ENCODE data around the gene SEMA5B.
A peak's percentile ranks its signal among the peaks of the same experiment; 100 is the strongest.

The SEMA5B gene

DNA sequence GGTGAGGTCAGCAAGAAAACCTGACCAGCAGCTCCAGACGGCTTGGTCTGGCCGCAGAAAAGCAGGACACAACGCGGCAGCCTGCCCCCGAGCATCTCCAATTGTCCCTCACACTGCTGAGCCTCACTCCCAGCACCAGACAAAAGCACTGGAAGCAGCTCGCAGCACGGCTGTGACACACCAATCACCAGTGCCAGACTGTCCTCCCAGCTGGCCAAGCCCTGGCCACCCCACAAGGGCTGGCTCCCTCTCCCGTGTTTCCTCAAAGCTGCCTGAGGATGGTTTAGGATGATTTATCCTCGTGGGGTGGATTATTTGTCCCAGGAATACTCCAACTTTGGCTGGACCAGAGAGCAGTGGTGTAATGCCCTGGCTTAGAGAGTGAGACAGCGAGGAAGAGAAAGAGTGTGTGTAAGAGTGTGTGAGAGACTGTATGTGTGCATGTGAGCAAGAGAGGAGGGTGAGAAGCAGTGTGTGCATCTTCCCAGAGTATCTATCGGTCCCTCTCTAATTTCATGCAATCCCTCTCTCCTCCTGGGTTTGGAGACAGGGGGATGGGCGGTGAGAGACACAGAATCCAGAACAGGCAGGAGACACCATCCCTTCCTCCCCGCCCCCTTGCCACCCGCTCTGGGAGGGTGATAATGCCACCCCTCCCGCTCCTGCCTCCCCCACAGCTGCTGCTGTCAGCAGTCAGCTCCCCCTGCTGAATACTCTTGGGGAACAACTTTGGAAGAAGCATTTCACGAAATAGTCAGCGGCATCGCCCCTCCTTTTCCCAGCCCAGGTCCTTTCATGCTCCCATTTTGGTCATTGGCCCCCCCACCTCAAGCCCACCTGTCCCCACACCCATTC lies 34.2 kb downstream of the SEMA5B start:
- no peak for DNase-seq

DNA sequence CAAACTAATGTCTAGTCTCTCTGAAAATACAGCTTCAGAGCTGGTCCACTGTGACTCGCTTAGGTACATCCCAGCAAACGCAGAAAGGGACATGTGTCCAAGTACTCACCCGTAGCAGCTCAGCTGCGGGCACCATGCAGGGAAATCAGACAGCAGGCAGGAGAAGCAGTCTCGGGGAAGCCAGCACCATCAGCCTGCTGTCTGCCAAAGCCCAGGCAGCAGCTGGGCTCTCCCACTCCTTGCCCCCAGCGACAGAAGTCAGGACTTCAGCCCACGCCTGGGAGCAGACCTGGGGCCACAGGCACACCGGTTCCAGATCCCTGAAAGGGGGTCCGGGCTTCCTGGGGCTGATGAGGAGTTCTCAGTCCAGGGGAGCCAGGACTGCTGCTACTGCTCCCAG lies 34.9 kb downstream of the SEMA5B start:
- DNase-seq = peak; percentile 22

DNA sequence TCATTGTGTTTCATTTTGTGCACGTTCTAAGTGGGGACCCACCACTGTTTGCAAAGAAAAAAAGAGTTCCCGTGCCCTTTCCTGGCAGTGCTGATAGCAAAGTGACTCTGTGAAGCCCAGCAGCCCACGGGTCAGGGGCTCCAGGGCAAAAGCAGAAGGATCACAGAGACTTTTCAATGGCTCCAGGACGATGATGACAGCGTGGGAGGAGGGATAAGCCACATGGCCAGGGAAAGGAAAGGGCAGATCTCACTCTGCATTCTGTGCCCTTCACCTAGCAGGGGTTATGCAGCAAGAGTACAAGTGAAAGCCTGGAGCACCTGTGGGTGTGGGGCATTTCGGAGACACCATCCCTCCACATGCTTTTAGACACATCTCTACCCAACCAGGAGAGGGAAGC lies 35.4 kb downstream of the SEMA5B start:
- DNase-seq = no peak

DNA sequence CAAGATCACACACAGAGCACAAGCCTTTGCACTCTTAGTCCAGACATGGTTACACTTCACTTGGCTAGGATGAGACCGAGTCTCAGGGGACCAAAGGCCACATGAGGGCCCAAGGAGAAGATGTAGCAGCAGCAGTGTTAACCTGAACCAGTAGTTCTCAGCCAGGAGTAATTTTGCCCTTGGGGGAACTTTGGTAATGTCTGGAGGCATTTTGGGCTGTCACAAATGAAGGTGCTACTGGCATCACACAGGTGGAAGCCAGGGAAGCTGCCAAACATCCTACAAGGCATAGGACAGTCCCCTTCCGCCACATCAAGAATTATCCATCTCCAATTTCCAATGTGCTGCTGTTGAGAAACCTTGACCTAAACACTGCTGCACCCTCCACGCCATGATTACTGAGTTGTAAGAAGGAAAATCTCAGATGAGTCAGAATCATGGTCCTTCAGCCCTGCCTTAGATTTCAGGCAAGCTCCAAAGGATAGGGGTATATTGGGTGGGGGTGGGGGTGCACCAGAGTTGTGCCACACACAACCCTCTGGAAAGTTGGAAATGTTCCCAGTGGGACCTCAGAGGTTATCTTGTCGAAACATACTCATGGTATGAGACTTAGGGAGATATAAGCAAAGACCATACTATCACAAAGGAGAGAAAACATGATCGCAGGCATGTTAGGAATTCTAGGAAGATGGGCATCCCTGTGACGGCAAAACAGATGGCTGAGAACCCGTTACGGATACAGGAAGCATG lies 36.2 kb downstream of the SEMA5B start:
- peak; percentile 12 for DNase-seq

DNA sequence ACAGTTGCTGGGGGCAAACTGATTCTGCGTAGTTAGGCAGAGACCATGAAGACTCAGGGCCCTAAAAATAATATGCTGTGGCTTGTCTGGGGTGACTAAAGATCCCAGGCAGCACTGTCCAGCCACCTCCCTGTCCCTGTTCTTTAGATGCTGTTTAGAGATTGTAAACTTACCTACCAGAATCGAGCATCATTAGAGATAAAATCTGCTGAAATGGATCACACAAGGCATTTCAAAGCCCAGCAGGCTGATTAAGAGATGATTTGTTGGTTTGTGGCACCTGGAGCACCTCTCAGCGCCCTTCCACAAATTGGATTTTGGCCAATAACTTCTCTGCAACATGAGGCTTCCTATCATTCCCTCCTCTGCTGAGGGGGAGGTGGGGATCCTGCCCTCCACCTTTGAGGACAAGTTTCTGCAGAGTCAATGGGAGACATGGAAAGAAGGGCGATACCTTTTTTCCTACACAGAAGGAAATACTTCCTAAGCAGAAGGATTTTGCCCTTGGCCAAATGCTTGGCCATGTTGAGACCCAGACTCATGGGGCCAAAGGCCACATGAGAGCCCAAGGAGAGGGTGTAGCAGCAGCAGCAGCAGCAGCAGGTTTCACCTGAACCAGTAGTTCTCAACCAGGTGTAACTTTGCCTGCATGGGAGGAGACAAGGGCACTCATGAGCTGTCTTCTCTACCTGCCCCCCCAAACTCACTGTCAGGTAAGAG lies 37.5 kb downstream of the SEMA5B start:
- DNase-seq = no peak

DNA sequence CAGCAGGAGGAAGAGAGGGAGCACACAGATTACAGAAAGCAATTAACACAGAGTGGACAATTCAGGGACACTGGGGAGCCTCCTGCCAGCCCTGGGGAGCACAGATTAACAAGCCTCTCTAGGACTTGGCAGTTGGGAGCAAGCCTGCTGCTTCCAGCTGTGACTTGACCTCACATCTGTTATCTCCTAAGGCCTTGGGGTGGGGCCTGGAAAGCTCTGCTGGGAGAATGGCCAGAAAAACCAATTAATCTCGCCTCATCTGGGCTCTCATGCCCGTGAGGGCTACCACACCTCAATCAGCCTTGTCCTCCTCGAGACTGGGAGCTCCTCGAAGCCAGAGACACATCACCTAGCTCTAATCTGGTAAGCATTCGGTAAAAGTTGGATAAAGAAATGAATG lies 39.1 kb downstream of the SEMA5B start:
- no peak for DNase-seq

DNA sequence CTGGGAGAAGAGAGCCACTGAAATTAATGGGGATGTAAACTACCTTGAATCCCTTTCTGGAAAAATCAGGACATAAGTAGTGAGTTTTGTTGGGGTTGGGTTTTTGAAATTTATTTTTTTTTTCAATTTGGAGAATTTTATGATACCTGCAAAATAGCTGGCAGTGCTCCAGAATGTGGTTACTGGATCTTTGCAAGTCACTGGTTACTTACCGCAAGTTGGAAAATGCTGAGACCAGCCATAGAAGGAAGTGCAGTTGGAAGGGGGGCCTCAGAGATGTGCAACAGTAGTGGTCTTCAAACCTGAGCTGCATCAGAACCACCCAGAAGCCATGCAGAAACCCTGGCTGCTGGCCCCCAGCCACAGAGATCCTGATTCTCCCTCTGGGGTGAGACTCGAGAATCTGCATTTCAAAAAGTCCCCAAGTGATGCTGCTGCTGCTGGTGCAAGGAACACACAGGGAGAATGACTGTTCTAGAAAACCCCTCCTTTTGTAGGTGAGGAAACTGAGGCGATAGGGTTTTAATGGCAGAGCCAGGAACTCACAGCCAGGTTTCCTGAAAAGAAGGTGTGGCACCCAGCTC lies 39.7 kb downstream of the SEMA5B start:
- DNase-seq = no peak

DNA sequence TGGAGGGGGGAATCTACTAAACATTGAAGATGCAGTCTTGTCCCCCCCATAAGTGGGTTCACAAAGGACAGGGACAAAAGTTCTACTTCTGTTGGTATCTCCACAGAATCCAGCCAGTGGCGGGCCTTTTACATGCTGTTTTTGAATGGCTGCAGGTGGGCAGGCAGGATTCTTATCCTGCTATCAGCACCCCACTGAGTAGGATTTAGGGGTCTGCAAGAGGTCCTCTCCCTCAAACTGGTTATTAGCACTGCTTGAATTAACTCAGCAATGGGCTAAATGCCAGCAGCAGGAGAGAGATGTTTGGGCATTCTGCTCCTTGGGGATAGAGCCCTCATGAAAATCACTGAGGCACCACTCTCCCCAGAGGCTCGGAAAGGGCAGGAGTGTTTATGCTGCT lies 40.3 kb downstream of the SEMA5B start:
- DNase-seq = no peak

DNA sequence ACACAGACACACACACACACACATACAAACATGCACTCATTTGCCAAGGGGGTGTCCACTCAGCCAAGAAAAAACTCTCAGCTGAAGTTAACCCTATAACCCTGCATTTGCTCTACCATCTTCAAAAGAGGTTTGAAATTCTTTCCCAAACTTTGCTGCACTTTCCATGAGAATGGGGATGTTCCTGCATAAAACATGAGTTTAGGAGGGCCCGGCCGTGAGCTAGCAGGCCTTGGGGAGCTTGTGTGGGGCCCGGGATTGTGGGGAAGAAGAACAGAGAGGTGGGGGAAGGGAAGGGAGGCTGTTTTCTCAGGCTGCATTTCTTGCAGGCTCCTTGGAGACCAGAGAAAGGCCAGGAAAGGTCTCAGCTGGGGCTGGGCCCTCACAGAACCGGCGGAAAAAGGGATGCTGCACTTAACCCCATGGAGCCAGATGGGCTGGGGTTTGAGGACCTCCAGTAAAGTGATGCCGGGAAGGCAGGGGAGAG lies 40.8 kb downstream of the SEMA5B start:
- DNase-seq = no peak

DNA sequence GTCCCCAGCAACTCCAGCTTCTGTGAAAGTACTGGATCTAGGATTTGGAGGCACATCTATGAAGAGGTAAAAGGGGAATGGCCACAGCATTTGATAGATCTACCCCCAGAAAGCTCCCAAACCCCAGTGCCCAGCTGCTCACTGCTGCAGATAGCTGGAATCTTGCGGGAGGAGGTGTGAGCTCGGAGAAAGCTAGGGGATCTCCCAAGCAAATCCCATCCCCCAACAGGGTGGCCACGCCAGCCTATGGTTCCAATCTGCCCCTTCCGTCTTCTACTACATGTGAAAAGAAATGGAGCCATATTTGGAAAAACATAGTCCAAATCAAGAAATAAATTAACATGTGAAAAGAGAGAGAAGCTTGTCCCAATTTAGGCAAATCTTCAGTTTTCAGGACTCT lies 42.0 kb downstream of the SEMA5B start:
- no peak for DNase-seq

DNA sequence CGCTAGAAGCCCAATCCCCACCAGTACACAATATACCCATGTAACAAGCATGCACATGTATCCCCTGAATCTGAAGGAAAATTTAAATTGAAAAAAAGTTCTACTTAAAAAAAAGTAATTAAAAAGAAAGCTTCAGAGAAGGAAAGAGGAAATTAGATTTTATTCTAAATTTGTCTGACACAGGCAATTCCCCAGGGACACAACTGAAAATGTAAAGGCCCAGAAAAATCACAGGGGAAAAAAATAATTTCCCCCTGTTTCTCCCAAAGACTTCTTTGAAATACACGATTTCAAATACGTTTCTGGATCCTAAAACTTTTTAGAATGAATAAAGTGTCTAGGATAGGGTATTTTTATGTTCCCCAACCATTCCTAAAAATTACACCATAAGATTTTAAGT lies 42.9 kb downstream of the SEMA5B start:
- DNase-seq = no peak

DNA sequence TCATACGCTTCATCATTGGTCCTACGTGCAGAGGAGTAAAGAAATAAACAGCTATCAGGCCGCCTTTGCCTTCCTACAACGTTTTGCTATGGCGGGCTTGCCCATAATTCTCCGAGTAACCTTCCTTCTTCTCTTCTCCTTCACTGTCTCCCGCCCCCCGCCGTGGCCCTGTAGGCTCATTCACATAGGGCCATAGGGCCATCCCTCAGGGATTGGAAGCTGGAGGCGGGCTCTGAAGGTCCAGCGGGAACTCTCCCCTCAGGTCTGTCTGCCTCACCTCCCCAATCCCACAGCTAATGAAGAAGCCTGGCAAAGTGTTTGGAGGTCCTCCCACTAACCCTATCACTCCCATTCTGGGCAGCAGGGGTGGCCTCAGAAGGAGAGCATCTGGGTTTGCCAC lies 43.6 kb downstream of the SEMA5B start:
- DNase-seq = no peak

DNA sequence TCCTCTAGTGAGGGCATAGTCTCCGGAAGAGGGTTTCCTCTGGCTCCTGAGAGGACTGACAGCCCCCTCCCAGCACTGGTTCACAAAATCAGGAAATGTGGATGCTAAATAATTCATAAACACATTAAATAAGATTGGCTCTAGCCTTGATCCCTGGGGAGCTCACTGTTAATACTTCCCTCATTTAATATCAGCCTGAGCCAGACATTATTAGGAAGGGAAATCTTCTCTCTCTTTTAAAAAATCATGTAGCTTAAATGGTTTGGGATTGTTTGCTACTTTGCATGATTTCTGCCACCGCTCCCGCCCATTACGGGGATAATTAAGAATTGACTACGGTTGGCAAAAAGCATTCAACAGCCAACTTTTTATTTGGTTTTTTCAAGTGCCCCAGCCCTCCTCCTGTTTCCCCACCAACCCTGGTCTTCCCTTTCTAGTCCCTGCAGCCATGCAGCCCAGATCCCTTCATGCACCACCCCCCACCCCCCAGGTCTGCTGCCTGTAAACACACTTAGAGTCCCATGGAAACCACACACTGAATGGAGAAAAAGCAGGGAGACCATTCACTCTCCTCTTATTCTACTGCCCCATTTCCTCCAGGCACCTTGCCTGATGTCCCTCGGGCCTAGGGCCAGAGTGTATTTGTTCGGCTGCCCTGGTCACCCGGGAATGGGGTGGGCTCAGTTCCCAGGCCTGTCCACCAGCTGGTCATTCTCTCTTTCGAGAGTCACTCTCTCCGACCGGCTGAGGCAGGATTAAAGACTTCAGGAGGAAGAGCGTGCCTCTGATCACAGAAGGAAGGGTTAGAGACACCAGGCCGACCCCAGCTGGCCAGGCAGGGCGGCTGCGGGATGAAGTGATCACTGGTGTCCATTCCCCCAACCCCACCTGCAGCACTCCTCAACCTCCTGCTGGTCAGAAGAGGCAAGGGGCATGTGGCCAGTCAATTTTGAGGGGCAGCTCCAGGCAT lies 45.1 kb downstream of the SEMA5B start:
- DNase-seq = no peak

DNA sequence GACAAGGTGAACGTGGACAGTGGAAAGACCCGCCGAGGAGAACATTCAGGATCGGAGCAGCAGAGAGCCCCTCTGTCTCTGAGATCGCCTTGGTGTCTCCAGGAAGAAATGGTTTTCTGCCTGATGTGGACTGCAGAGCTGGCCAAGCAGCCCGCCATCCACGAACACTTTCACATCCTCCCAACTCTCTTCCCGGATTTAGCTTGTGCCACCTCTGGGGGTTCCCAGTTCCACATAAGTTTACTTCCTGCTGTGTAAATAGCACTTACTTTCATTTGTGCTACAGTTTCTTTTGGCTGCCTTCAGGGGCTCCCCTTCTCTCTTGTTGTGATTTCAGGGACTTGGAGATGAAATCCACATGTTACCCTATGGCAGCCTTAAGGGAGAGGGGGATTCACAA lies 48.4 kb downstream of the SEMA5B start:
- no peak for DNase-seq

DNA sequence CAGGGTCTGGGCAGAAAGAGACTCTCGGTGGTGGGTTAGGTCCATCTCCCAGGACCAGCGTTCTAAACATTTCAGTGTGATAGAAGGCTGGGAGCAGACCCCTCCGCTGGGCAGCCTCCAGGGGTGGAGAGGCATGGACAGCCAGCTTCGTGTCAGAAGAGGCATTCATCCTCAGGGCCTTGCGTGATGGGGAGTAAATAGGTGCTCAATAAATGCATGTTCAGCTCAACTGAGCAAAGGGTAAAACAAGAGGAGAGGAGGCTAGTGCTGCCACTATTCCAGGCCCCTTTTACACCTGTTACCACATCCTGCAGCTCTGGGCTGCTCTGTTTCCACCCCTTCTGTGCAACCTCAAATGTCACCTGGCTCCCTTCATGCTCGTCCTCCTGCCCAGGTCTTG lies 49.0 kb downstream of the SEMA5B start:
- DNase-seq = no peak

DNA sequence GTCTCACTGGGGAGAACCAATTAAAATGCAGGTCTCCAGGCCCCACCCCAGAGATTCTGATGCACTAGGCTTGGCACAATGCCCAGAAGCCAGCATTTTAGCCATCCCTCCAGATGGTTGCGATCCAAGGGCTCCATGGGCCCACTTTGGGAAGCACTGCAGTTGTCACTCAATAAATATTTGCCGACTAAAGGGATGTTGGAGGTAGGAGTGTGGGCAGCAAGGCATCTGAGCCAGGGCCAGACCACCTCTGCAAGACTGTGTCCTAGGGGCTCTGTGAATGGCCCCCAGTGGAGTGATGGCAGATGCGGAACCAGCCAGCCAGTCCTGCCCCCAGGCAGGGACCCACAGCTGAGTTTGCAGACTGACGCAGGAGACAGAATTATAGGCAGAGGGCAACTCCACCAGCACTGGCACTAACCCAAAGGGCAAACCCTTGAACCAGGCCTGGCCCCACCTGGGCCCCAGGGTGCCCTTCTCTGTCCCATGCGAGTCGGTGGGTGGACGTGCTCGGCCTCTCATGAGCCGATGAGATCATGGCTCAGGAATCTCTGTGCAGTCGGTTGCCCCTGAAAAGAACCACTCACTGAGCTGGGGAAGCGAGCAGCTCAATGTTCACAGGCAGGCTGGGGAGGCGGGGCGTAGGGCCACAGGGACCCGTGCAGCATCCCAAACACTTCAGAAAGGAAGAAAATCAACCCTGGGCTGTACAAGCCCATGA lies 49.7 kb downstream of the SEMA5B start:
- peak; percentile 79 for DNase-seq

DNA sequence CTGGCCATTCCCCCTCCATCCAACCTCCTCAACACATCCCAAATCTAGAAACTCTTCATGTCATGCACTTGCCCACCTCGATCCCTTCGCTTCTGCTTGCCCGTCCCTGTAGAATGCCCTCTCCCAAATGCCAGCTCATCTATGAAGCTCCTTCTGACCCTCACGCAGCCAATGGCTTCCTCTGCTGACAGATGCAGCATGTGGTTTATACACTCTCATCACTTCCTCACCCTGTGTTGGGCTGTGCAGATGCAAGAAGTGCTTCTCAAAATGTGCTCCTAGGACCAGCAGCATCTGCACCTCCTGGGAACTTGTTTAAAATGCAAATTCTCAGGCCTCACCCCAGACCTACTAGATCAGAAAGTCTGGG lies 51.7 kb downstream of the SEMA5B start:
- DNase-seq = no peak

DNA sequence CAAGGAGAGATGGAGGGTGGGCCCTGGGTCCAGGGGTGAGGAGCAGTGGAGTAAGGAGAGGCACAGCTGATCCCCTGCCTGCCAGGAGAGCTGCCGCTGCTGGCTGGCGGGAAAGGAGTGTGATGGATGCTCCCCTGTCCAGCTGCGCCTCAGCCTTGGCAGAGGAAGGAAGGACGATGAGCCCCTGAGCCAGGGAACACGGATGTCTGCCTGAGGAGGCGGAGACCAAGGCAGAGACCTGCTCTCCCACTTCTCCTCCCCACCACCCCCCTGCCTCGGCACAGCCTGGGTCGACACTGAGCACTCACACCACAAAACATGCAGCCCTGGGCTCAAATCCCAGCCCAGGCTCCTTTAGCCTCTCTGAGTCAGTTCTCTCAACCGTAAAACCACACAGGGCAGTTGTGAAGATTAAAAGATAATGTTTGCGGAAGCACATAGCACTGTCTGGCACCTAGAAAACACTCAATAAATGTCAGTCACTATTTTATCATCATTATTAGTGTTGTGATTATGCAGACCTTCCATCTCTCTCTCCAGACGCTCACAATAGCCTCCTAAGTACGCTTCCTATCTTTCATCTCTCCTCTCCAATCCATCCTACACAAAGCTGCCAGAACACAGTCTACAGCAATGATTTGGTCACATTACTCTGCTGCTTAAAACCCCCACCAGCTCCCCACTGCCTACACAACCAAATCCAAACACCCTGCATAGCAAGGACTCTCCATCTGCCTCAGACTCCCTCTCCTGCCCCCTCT lies 52.2 kb downstream of the SEMA5B start:
- DNase-seq = no peak

DNA sequence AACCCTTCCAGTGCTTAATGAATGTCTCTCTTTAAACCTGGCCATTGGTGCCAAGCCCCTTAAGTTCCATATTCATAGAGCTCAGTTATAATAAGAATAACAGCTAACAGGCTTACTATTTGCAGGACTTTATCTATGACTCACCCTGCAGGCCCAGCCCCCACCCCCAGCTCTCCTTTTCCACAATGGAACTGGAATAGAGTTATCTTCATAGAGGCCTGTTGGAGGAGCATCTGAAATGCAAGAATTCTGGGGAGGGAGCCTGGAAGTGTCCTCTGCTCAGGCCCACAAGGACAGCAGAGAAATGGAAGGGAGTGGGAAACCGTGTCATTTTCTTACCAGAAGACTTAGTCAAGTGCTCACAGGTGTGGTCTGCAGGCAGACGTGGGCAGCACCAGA lies 52.8 kb downstream of the SEMA5B start:
- no peak for DNase-seq

DNA sequence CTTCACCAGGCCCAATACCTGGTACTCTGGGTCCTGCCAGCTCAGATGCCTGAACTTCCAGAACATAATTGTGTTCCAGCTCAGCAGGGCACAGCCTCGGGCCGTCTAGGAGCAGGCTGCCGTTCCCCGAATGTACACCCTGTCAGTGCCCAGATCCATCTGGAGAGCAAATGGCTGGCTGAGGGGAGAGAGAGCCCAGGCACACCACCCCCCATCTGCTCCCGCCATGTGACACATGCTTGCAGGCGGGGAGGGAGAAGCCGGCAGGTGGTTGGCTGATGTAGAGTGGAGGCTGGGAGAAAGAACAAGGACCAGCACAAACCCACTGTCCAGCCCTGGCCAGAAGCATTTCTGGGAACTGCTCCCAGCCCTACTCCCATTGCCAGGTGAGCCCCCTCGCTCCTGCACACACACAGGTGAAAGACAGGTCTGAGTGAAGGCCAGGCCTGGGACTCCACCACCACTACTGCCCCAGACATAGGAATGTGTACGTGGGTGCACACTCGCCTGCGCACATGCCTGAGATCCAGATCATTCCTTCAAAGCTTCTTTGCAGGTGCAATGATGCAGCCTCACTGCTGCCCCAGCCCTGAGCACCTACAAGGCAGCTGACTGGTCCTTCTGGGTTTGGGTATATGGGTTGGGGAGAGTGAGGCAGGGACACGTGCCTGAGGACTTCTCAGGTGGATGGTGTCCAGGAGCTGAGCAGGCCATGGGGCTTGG lies 53.5 kb downstream of the SEMA5B start:
- DNase-seq = peak; percentile 70

Measured in NCI-H1694 (cell line).